RWPE1 (cell line): ENCODE data around the gene L2HGDH.

Source experiments
- CTCF ChIA-PET: fragments of 350-600 bp; sonication (Branson Sonifier 250); formaldehyde crosslinking; extraction: SDS; loops from one replicate; lab custom pipeline; 2021; lab: Yijun Ruan, JAX
- POLR2A ChIA-PET: fragments of 400-600 bp; formaldehyde crosslinking; extraction: SDS; loops from one replicate; lab custom pipeline; 2020; ENCODE audit warnings: antibody characterized with exemption; ENCODE audit not compliant: low non-redundant PET; lab: Yijun Ruan, JAX
- DNase-seq: peaks from one replicate; pipeline ENCODE4 v3.0.0; 2012; ENCODE audit warnings: low spot score
- H3K27ac ChIP-seq: fragments of 450-650 bp; 2 replicates; pipeline ENCODE4 v1.5.1; 2017
- CTCF ChIP-seq: fragments of 450-650 bp; conservative IDR thresholded peaks from 2 replicates; pipeline ENCODE4 v1.5.1; 2017; ENCODE audit warnings: low read depth, mild to moderate bottlenecking

The L2HGDH gene

DNA sequence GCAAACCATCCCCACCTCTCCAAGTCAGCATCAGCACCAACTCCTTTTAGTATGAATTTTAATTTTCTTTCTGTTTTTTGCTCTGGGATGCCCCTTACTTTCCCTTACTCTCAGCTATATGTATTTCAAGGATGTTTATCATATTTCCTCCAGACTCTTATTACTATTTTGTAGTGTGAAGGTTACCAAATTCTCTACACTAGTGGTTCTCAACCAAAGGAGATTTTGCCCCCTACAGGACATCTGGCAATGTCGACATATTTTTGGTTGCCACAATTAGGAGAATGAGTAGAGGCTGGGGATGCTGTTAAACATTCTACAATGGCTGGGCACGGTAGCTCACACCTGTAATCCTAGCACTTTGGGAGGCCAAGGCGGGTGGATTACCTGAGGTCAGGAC, 51.5 kb downstream of the L2HGDH start:
- no peak overlapping the region for H3K27ac ChIP-seq
- DNase-seq, result peak; percentile 17
- POLR2A ChIA-PET, result no interaction called here
- CTCF ChIA-PET, result interaction anchor here (0.6 to 0.7 kb wide), 5 partner anchors 99 to 1803 kb away, joined by 3 to 5 read pairs (median 3); no protein-coding TSS in a partner anchor
- peak; percentile 29; the same call in 1 of the 2 replicates for TF ChIP-seq CTCF

DNA sequence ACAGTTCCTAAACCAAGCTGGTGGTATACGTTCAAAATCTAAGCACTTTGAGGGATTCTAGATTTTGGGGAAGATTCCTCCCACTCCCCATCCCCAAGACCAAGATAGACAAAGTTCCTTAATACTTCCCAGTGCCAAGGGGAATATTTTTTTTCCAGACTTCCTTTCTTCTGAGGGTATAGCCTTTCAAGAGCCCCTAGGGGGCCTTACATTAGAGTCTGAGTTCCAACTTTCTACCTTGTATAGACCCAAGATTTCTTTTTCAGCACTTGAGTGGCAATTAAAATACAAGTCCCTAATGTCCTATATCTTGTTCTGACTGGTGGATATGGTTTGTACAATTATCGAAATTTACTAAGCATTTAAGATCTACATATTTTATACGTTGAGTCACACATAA, 52.0 kb downstream of the L2HGDH start:
- ChIA-PET POLR2A (no interaction called here), CTCF (interaction anchor here (0.6 to 0.7 kb wide), 5 partner anchors 99 to 1802 kb away, joined by 3 to 5 read pairs (median 3); no protein-coding TSS in a partner anchor)
- no peak for TF ChIP-seq CTCF
- DNase-seq, result no peak
- no peak overlapping the region for H3K27ac ChIP-seq

GRCh38 chr14:50257732-50258131, 54.3 kb downstream of the L2HGDH start:
- TF ChIP-seq CTCF, result no peak
- no peak for DNase-seq
- no peak overlapping the region for H3K27ac ChIP-seq
- POLR2A ChIA-PET, result no interaction called here
- CTCF ChIA-PET, result no interaction called here

- ChIA-PET CTCF (interaction anchor here (0.6 kb wide), 1 partner anchor 59 kb away, joined by 3 read pairs; no protein-coding TSS in a partner anchor), POLR2A (no interaction called here)
- DNase-seq, result no peak
- no peak for TF ChIP-seq CTCF
- no peak overlapping the region for H3K27ac ChIP-seq
Observed at GRCh38 chr14:50254248-50254647, 57.8 kb downstream of the L2HGDH start.

GRCh38 chr14:50249136-50249775, 62.8 kb downstream of the L2HGDH start:
- no peak for DNase-seq
- ChIA-PET CTCF (interaction anchor here (0.6 to 0.7 kb wide), 2 partner anchors 57 to 72 kb away, joined by 3 read pairs; no protein-coding TSS in a partner anchor), POLR2A (no interaction called here)
- no peak for TF ChIP-seq CTCF
- no peak overlapping the region for H3K27ac ChIP-seq

DNA sequence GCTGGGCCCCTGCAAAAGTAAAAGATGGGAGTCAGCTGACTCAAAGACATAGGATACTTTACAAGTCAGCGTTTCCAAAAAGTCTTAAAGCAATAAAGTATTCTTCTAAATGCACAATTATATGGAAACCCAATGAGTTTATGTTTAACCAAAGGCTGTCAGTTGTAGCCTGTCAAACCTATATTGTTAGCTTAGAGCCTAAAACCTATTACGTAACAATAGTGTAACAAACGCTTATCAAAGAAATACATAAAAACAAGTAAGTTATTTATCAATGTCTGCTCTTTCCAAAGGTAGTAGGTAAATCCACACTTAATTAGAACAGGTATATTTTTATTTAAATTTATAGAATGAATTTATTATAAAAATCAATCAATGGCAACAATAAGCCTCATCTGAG, 64.8 kb downstream of the L2HGDH start:
- TF ChIP-seq CTCF, result no peak
- POLR2A ChIA-PET, result no interaction called here
- CTCF ChIA-PET, result no interaction called here
- H3K27ac ChIP-seq, result no peak overlapping the region
- no peak for DNase-seq
